Osteoblast (primary cell): ENCODE measurements around the gene STK33. TPM values are rescaled to one million over a fixed set of nuclear protein-coding genes. Genes with fewer than 3 reads are reported as not detected.

Experiments used
- DNase-seq: peaks from one replicate; pipeline ENCODE4 v3.0.0; 2011; ENCODE audit warnings: low spot score, mixed read lengths; ENCODE audit not compliant: insufficient read length; ENCODE audit errors: missing footprints
- H2AFZ ChIP-seq: 2 replicates; pipeline ENCODE4 v1.6.0; 2011; ENCODE audit warnings: mild to moderate bottlenecking, low read length
- H3K27ac ChIP-seq: 2 replicates; pipeline ENCODE4 v1.5.1; 2011; ENCODE audit warnings: mild to moderate bottlenecking, low read depth, low read length, moderate library complexity
- H3K27me3 ChIP-seq: 2 replicates; pipeline ENCODE4 v1.6.0; 2012; ENCODE audit warnings: mild to moderate bottlenecking, control low read depth, inconsistent platforms, low read length, moderate library complexity; ENCODE audit not compliant: insufficient read depth
- H3K36me3 ChIP-seq: 2 replicates; pipeline ENCODE4 v1.5.1; 2011; ENCODE audit warnings: mild to moderate bottlenecking, low read length, control low read depth, moderate library complexity; ENCODE audit not compliant: insufficient read depth
- H3K4me1 ChIP-seq: 2 replicates; pipeline ENCODE4 v1.5.1; 2011; ENCODE audit warnings: mild to moderate bottlenecking, low read length, control low read depth, moderate library complexity; ENCODE audit not compliant: insufficient read depth
- H3K4me2 ChIP-seq: 2 replicates; pipeline ENCODE4 v1.6.0; 2011; ENCODE audit warnings: mild to moderate bottlenecking, low read length; ENCODE audit not compliant: insufficient read depth
- H3K4me3 ChIP-seq: fragments of 200-600 bp; sonication (generic); 3 replicates; pipeline ENCODE4 v1.5.1; 2012; ENCODE audit warnings: mild to moderate bottlenecking, low read length, inconsistent platforms; ENCODE audit not compliant: insufficient read depth
- H3K79me2 ChIP-seq: 2 replicates; pipeline ENCODE4 v1.6.0; 2012; ENCODE audit warnings: mild to moderate bottlenecking, low read length, control low read depth, inconsistent platforms; ENCODE audit not compliant: insufficient read depth
- H3K9me3 ChIP-seq: 2 replicates; pipeline ENCODE4 v1.5.1; 2011; ENCODE audit warnings: low read depth, low read length, control low read depth
- H4K20me1 ChIP-seq: 2 replicates; pipeline ENCODE4 v1.6.0; 2012; ENCODE audit warnings: mild to moderate bottlenecking, low read length, control low read depth; ENCODE audit not compliant: insufficient read depth
- CTCF ChIP-seq: IDR thresholded peaks from 2 replicates; pipeline ENCODE4 v1.5.1; 2011; ENCODE audit warnings: mild to moderate bottlenecking, low read depth, low read length, moderate library complexity; ENCODE audit errors: extremely low read depth
- total RNA-seq: library from RNA; depleted of rRNA; stranded (reverse); fragments of >200 nt; gene quantifications from 2 replicates; pipeline ENCODE4 v1.2.3, GENCODE V29; 2012

STK33 gene
- total RNA-seq, 1 donor, result 0.72 TPM

GRCh38 chr11:8561461-8561860 is 32.6 kb downstream of the STK33 start:
- H3K4me1 ChIP-seq, result no peaks in the 10 kb centered on the region
- peaks cover 1% of the 10 kb centered on the region for H3K9me3 ChIP-seq
- H3K4me3 ChIP-seq, result no peak overlapping the region
- DNase-seq, result no peak
- H2AFZ ChIP-seq, result no peak overlapping the region
- H4K20me1 ChIP-seq, result no peaks in the 10 kb centered on the region
- H3K36me3 ChIP-seq, result no peaks in the 10 kb centered on the region
- H3K4me2 ChIP-seq, result no peak overlapping the region
- no peak overlapping the region for H3K27ac ChIP-seq
- H3K79me2 ChIP-seq, result no peaks in the 10 kb centered on the region
- no peak for TF ChIP-seq CTCF
- H3K27me3 ChIP-seq, result peaks cover 46% of the 10 kb centered on the region

- Histone ChIP-seq H3K27me3 (peaks cover 30% of the 10 kb centered on the region), H3K4me2 (no peak overlapping the region), H3K79me2 (no peaks in the 10 kb centered on the region), H2AFZ (no peak overlapping the region), H3K4me1 (no peaks in the 10 kb centered on the region), H3K4me3 (no peak overlapping the region), H3K27ac (no peak overlapping the region), H3K36me3 (no peaks in the 10 kb centered on the region), H4K20me1 (no peaks in the 10 kb centered on the region), H3K9me3 (peaks cover 1% of the 10 kb centered on the region)
- no peak for DNase-seq
- no peak for TF ChIP-seq CTCF
Observed at GRCh38 chr11:8558436-8558835, 35.6 kb downstream of the STK33 start.

- H3K9me3 ChIP-seq, result no peaks in the 10 kb centered on the region
- peaks cover 12% of the 10 kb centered on the region for H3K27me3 ChIP-seq
- H3K4me1 ChIP-seq, result no peaks in the 10 kb centered on the region
- H3K4me2 ChIP-seq, result no peak overlapping the region
- no peaks in the 10 kb centered on the region for H3K36me3 ChIP-seq
- no peak overlapping the region for H3K27ac ChIP-seq
- no peak for DNase-seq
- no peaks in the 10 kb centered on the region for H3K79me2 ChIP-seq
- H4K20me1 ChIP-seq, result no peaks in the 10 kb centered on the region
- H2AFZ ChIP-seq, result no peak overlapping the region
- H3K4me3 ChIP-seq, result no peak overlapping the region
- TF ChIP-seq CTCF, result no peak
Observed at GRCh38 chr11:8545698-8546366, 48.2 kb downstream of the STK33 start.

GRCh38 chr11:8544807-8545206 is 49.2 kb downstream of the STK33 start:
- Histone ChIP-seq H2AFZ (no peak overlapping the region), H3K4me2 (no peak overlapping the region), H3K36me3 (no peaks in the 10 kb centered on the region), H3K9me3 (no peaks in the 10 kb centered on the region), H4K20me1 (no peaks in the 10 kb centered on the region), H3K27me3 (peaks cover 14% of the 10 kb centered on the region), H3K4me1 (no peaks in the 10 kb centered on the region), H3K4me3 (no peak overlapping the region), H3K79me2 (no peaks in the 10 kb centered on the region), H3K27ac (no peak overlapping the region)
- TF ChIP-seq CTCF, result no peak
- no peak for DNase-seq
